H1 (cell line): ENCODE measurements around the gene EPB42. TPM values are rescaled to one million over a fixed set of nuclear protein-coding genes. Genes with fewer than 3 reads are reported as not detected.

Experiments
- CTCF ChIA-PET: fragments of 300-600 bp; sonication (Branson Sonifier 250); formaldehyde crosslinking; loops from one replicate; lab custom pipeline; 2021; ENCODE audit not compliant: partially characterized antibody; lab: Charles Lee
- POLR2A ChIA-PET: fragments of 300-600 bp; sonication (Branson Sonifier 250); formaldehyde crosslinking; loops from one replicate; lab custom pipeline; 2021; ENCODE audit warnings: inconsistent platforms; ENCODE audit not compliant: partially characterized antibody; lab: Charles Lee
- DNase-seq, 2 experiments: peaks; one replicate each; pipeline versions ENCODE4 v3.0.0 to v3.0.0-alpha.2; 2010 to 2022; ENCODE audit warnings: low spot score in 2 of 2, low read depth in 1 of 2, mixed read lengths in 1 of 2
- FAIRE-seq: peaks from 2 replicates; lab custom pipeline; 2011; peaks lifted over from hg19 to GRCh38; lab: Jason Lieb, UNC
- H2AFZ ChIP-seq: 2 replicates; pipeline ENCODE4 v1.8.1; 2012; ENCODE audit warnings: low read length, inconsistent platforms
- H2AK5ac ChIP-seq: 2 replicates; pipeline ENCODE4 v1.6.1; 2013; ENCODE audit warnings: low read depth, low read length
- H2BK120ac ChIP-seq: replicated peaks from 2 replicates; pipeline ENCODE3; 2013; ENCODE audit warnings: low read depth, low read length, inconsistent platforms
- H2BK12ac ChIP-seq: 2 replicates; pipeline ENCODE4 v1.6.1; 2013; ENCODE audit warnings: low read depth, low read length
- H2BK15ac ChIP-seq: 2 replicates; pipeline ENCODE4 v1.6.1; 2013; ENCODE audit warnings: low read length
- H2BK20ac ChIP-seq: 2 replicates; pipeline ENCODE4 v1.6.1; 2013; ENCODE audit warnings: low read length
- H2BK5ac ChIP-seq: 2 replicates; pipeline ENCODE4 v1.6.1; 2013; ENCODE audit warnings: low read depth, low read length
- H3K14ac ChIP-seq: 2 replicates; pipeline ENCODE4 v1.6.1; 2013; ENCODE audit warnings: inconsistent platforms; ENCODE audit not compliant: insufficient read length
- H3K18ac ChIP-seq: 2 replicates; pipeline ENCODE4 v1.6.1; 2013; ENCODE audit warnings: low read length; ENCODE audit errors: extremely low read depth
- H3K23ac ChIP-seq: 2 replicates; pipeline ENCODE4 v1.6.1; 2013; ENCODE audit warnings: inconsistent platforms; ENCODE audit not compliant: insufficient read length
- H3K23me2 ChIP-seq: 2 replicates; pipeline ENCODE4 v1.6.1; 2013; ENCODE audit warnings: low read depth, low read length
- H3K27ac ChIP-seq: 2 replicates; pipeline ENCODE4 v1.6.1; 2011; ENCODE audit warnings: low read depth, low read length, inconsistent platforms
- H3K27me3 ChIP-seq, 4 experiments: replicated peaks in 1 of 4; 1 replicate in 1 of 4; 2 replicates in 3 of 4; pipeline versions ENCODE4 v1.6.1 to v1.8.1; 2011 to 2013; ENCODE audit warnings: low read length in 3 of 4, mild to moderate bottlenecking in 3 of 4, inconsistent platforms in 2 of 4, mixed read lengths in 2 of 4, moderate library complexity in 1 of 4; ENCODE audit not compliant: control insufficient read depth in 3 of 4, insufficient read depth in 3 of 4; ENCODE audit errors: extremely low read depth in 1 of 4
- H3K36me3 ChIP-seq, 4 experiments: 2 replicates each; pipeline versions ENCODE4 v1.6.1 to v1.8.1; 2011 to 2013; ENCODE audit warnings: mild to moderate bottlenecking in 4 of 4, low read length in 3 of 4, moderate library complexity in 2 of 4, control low read depth in 1 of 4, inconsistent platforms in 1 of 4; ENCODE audit not compliant: insufficient read depth in 4 of 4, control insufficient read depth in 2 of 4
- H3K4ac ChIP-seq: replicated peaks from 2 replicates; pipeline ENCODE3; 2013; ENCODE audit warnings: low read length, low read depth, mixed read lengths, inconsistent platforms; ENCODE audit not compliant: insufficient read length
- H3K4me1 ChIP-seq, 4 experiments: replicated peaks in 1 of 4; 1 replicate in 1 of 4; 2 replicates in 3 of 4; pipeline versions ENCODE4 v1.6.1 to v1.8.1; 2011 to 2013; ENCODE audit warnings: low read length in 3 of 4, inconsistent platforms in 2 of 4, mixed read lengths in 1 of 4; ENCODE audit not compliant: insufficient read depth in 4 of 4, control insufficient read depth in 3 of 4
- H3K4me2 ChIP-seq, 2 experiments: 2 replicates each; pipeline versions ENCODE4 v1.6.1 to v1.8.1; 2011 to 2013; ENCODE audit warnings: low read depth in 2 of 2, low read length in 2 of 2, control low read depth in 1 of 2, inconsistent platforms in 1 of 2, mild to moderate bottlenecking in 1 of 2; ENCODE audit not compliant: insufficient read depth in 1 of 2
- H3K4me3 ChIP-seq, 4 experiments: fragments of 200-600, 300-600 bp in 1 of 4; sonication (generic), shearing (Covaris generic), sonication (Bioruptor Twin) in 1 of 4; 2 replicates each; pipeline versions ENCODE4 v1.5.1 to v1.8.1; 2011 to 2016; ENCODE audit warnings: low read length in 4 of 4, low read depth in 3 of 4, control low read depth in 2 of 4, inconsistent platforms in 2 of 4, mild to moderate bottlenecking in 2 of 4, mixed read lengths in 1 of 4, moderate library complexity in 1 of 4; ENCODE audit not compliant: insufficient read depth in 2 of 4; ENCODE audit errors: extremely low read depth in 1 of 4
- H3K56ac ChIP-seq: replicated peaks from 2 replicates; pipeline ENCODE3; 2013; ENCODE audit warnings: low read depth, mild to moderate bottlenecking, mixed read lengths, low read length, inconsistent platforms; ENCODE audit not compliant: insufficient read length
- H3K79me1 ChIP-seq: 2 replicates; pipeline ENCODE4 v1.6.1; 2013; ENCODE audit warnings: low read depth, low read length, control low read depth
- H3K79me2 ChIP-seq, 2 experiments: 2 replicates each; pipeline versions ENCODE4 v1.6.1 to v1.8.1; 2012 to 2013; ENCODE audit warnings: low read length in 2 of 2, mild to moderate bottlenecking in 2 of 2, inconsistent platforms in 1 of 2; ENCODE audit not compliant: insufficient read depth in 2 of 2, control insufficient read depth in 1 of 2
- H3K9ac ChIP-seq, 4 experiments: replicated peaks in 1 of 4; 1 replicate in 1 of 4; 2 replicates in 3 of 4; pipeline versions ENCODE4 v1.6.1 to v1.8.1; 2011 to 2013; ENCODE audit warnings: low read depth in 3 of 4, low read length in 3 of 4, control low read depth in 2 of 4, mild to moderate bottlenecking in 2 of 4, moderate library complexity in 2 of 4, inconsistent platforms in 1 of 4; ENCODE audit errors: extremely low read depth in 1 of 4
- H3K9me3 ChIP-seq, 2 experiments: 2 replicates each; pipeline versions ENCODE4 v1.6.1 to v1.8.1; 2012 to 2013; ENCODE audit warnings: mild to moderate bottlenecking in 2 of 2, moderate library complexity in 2 of 2, control low read depth in 1 of 2, inconsistent platforms in 1 of 2, low read depth in 1 of 2, low read length in 1 of 2, mixed read lengths in 1 of 2; ENCODE audit not compliant: insufficient read depth in 2 of 2
- H4K20me1 ChIP-seq, 2 experiments: replicated peaks in 1 of 2; 2 replicates each; pipeline versions ENCODE3 to v1.8.1; 2011 to 2013; ENCODE audit warnings: inconsistent platforms in 2 of 2, low read length in 2 of 2, mild to moderate bottlenecking in 1 of 2; ENCODE audit not compliant: insufficient read depth in 2 of 2, control insufficient read depth in 1 of 2
- H4K5ac ChIP-seq: 2 replicates; pipeline ENCODE4 v1.6.1; 2013; ENCODE audit warnings: low read length, low read depth, mixed read lengths, inconsistent platforms; ENCODE audit not compliant: insufficient read length
- H4K8ac ChIP-seq: 2 replicates; pipeline ENCODE4 v1.8.0; 2013; ENCODE audit warnings: mild to moderate bottlenecking, moderate library complexity, low read length, inconsistent platforms; ENCODE audit not compliant: insufficient read depth; ENCODE audit errors: extremely low read depth
- H4K91ac ChIP-seq: replicated peaks from 2 replicates; pipeline ENCODE3; 2013; ENCODE audit warnings: low read length, mixed read lengths, inconsistent platforms; ENCODE audit not compliant: insufficient read length
- KDM4A ChIP-seq: IDR thresholded peaks from one replicate; pipeline ENCODE4 v1.7.1; 2012; ENCODE audit warnings: low read depth, mild to moderate bottlenecking, moderate library complexity, low read length, inconsistent platforms; ENCODE audit not compliant: severe bottlenecking
- MAX ChIP-seq: IDR thresholded peaks from 2 replicates; pipeline ENCODE4 v1.6.1; 2012; ENCODE audit warnings: inconsistent platforms
- POLR2AphosphoS5 ChIP-seq: IDR thresholded peaks from 2 replicates; pipeline ENCODE4 v1.6.1; 2011; ENCODE audit warnings: low read depth, low read length
- RFX5 ChIP-seq: IDR thresholded peaks from 2 replicates; pipeline ENCODE4 v1.6.1; 2011; ENCODE audit warnings: low read depth, low read length, improper control_type of control experiment, borderline replicate concordance
- SP2 ChIP-seq: IDR thresholded peaks from 2 replicates; pipeline ENCODE4 v1.6.1; 2012; ENCODE audit warnings: mild to moderate bottlenecking, low read length, inconsistent platforms
- WGBS, 2 experiments: shearing (Covaris generic) in 1 of 2; methylation state at CpG; one replicate each; pipeline versions ENCODE4 v1.1.6 to v1.1.7; 2013 to 2015; ENCODE audit warnings: low lambda C conversion rate in 2 of 2, mixed read lengths in 2 of 2, inconsistent platforms in 1 of 2, low coverage in 1 of 2, missing lambda C conversion rate in 1 of 2; ENCODE audit not compliant: insufficient replicate concordance in 2 of 2, insufficient coverage in 1 of 2, insufficient read length in 1 of 2; ENCODE audit errors: extremely low coverage in 1 of 2, missing lambda C conversion rate in 1 of 2; 5-methylcytosine and 5-hydroxymethylcytosine counted together
- polyA plus RNA-seq, 7 experiments: library from polyadenylated mRNA; depleted of rRNA in 3 of 7; stranded (reverse) in 5 of 7; unstranded in 2 of 7; fragments of >200 nt in 5 of 7; fragments of 200-250 nt in 2 of 7; gene quantifications; 1 replicate in 5 of 7; 2 replicates in 1 of 7; 4 replicates in 1 of 7; pipeline versions ENCODE4 v1.2.1 to v1.2.3, GENCODE V29; 2011 to 2013; ENCODE audit warnings: missing spikeins in 2 of 7, mixed read lengths in 2 of 7
- total RNA-seq: library from RNA; stranded (reverse); fragmentation: NEBNext Ultra II Directional; extraction: Animal tissue kit (Norgen Biotek cat#: 25700); gene quantifications from 2 replicates; pipeline ENCODE4 v1.2.1, GENCODE V29; 2021

The EPB42 gene
- total and polyA plus RNA-seq, 2 of the 8 experiments (the other 6 are each of a cell fraction or from before 2014, with no cell fraction given) = not detected

- Histone ChIP-seq H3K9me3 (peaks cover 0 to 16% of the 10 kb centered on the region in 2 experiments; a peak in 3 of 4 replicates), H3K36me3 (peaks cover 0 to 5% (median 2%) of the 10 kb centered on the region in 4 experiments; a peak in 2 of 8 replicates), H2AFZ (no peak overlapping the region), H4K5ac (no peak overlapping the region), H3K4me1 (peaks cover 0 to 5% (median 0%) of the 10 kb centered on the region in 4 experiments; a peak in 1 of 7 replicates), H3K23me2 (no peaks in the 10 kb centered on the region), H2BK15ac (no peak overlapping the region), H3K27me3 (no peaks in the 10 kb centered on the region), H3K4me3 (no peak overlapping the region), H3K4me2 (no peak overlapping the region), H2BK120ac (no peak overlapping the region), H3K9ac (no peak overlapping the region), H4K8ac (no peak overlapping the region), H2AK5ac (no peak overlapping the region), H3K23ac (no peak overlapping the region), H4K91ac (no peak overlapping the region), H2BK20ac (no peak overlapping the region), H3K14ac (no peak overlapping the region), H4K20me1 (no peaks in the 10 kb centered on the region), H3K56ac (no peak overlapping the region), H3K79me1 (no peaks in the 10 kb centered on the region), H3K27ac (no peak overlapping the region), H3K4ac (no peak overlapping the region), H2BK12ac (no peak overlapping the region), H3K79me2 (no peaks in the 10 kb centered on the region), H2BK5ac (no peak overlapping the region), H3K18ac (no peak overlapping the region)
- WGBS, 2 experiments = 81% methylated on average over 4 of the region's 4 CpGs; no CpG with 5 or more reads in 1 of the 2 experiments
- ChIA-PET POLR2A (no interaction called here), CTCF (no interaction called here)
- FAIRE-seq (no peak), DNase-seq (no peak)
- no peak for TF ChIP-seq MAX
- TF ChIP-seq KDM4A = no peak
- TF ChIP-seq POLR2AphosphoS5 = no peak
- TF ChIP-seq RFX5 = no peak
- TF ChIP-seq SP2 = no peak
Measured at GRCh38 chr15:43169888-43170287, 50.9 kb downstream of the EPB42 start.
